Measurements from ENCODE around the gene SERPINA9. TPM values are rescaled to one million over a fixed set of nuclear protein-coding genes. Genes with fewer than 3 reads are reported as not detected.

Gene SERPINA9
- total RNA-seq, 2 donors from 2014 or later = not detected

DNA sequence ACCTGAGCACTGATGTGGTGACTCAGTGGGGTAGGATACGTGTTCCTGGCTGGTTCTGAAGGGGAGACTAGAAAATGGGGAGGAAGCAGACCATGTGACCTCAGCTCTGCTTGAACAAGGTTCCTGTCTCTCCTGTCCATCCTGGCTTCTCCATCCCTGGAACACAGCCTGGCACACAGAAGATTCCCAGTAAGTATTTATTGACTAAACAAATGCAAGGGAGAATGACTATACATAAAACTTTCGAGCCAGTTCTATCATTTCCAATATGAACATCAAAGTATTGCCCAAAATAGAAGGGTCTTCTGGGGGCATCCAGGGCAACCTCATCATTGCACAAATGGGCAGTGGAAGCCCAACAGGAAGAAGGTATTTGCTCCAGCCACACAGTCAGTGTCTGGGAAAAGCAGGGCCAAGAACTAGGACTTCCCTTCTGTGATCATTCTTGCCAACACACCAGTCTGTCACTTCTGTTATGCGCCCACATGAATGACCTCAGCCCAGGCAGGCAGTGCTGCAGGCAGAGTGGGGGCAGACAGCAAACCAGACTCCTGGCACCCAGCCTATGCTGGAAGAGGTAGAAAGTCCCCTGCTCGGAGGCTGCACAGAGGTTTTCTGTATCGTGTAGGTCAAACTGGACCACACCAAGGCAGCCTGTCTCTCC, 5.6 kb upstream of the SERPINA9 start:
- no peaks in the 10 kb centered on the region for H3K27me3 ChIP-seq
- no peak overlapping the region for H3K9ac ChIP-seq (ENCODE audit: low read depth in 2 of 2, low read length in 2 of 2)
- no peaks in the 10 kb centered on the region for H3K9me3 ChIP-seq
- intact Hi-C loops (cut with DNase I) = loop anchor here (10.0 kb wide), 1 partner anchor 47 kb away; no protein-coding TSS in a partner anchor
- TF ChIP-seq, protein P1, sequence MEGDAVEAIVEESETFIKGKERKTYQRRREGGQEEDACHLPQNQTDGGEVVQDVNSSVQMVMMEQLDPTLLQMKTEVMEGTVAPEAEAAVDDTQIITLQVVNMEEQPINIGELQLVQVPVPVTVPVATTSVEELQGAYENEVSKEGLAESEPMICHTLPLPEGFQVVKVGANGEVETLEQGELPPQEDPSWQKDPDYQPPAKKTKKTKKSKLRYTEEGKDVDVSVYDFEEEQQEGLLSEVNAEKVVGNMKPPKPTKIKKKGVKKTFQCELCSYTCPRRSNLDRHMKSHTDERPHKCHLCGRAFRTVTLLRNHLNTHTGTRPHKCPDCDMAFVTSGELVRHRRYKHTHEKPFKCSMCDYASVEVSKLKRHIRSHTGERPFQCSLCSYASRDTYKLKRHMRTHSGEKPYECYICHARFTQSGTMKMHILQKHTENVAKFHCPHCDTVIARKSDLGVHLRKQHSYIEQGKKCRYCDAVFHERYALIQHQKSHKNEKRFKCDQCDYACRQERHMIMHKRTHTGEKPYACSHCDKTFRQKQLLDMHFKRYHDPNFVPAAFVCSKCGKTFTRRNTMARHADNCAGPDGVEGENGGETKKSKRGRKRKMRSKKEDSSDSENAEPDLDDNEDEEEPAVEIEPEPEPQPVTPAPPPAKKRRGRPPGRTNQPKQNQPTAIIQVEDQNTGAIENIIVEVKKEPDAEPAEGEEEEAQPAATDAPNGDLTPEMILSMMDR (IDR thresholded peaks at IDR 0.05) = no peak
- no peaks in the 10 kb centered on the region for H3K4me1 ChIP-seq
- H3K4me3 ChIP-seq = no peak overlapping the region
- DNase-seq = no peak
- no peak overlapping the region for H3K27ac ChIP-seq
- H3K36me3 ChIP-seq = no peaks in the 10 kb centered on the region

DNA sequence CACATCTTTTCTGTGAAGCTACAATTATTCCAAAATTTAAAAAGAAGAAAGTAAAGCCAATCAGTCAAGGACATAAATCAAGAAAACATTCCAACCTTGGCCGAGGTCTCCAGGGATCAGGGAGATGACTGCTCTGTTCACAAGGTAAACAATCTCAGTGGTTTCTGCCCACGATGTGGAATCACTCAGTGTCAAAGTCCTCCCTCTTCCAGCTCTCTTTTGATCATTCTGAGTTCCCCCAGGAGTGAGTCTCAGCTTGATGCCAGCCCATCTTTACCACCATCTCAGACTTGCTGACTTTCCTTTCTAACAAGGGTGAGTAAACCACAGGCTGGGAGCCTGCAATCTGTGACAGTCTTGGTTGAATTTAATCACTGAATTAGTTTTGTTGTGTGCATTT, 4.8 kb upstream of the SERPINA9 start:
- H3K4me1 ChIP-seq = no peaks in the 10 kb centered on the region
- no peak overlapping the region for H3K4me3 ChIP-seq
- intact Hi-C loops (cut with DNase I) = loop anchor here (10.0 kb wide), 1 partner anchor 46 kb away; no protein-coding TSS in a partner anchor
- no peaks in the 10 kb centered on the region for H3K9me3 ChIP-seq
- H3K9ac ChIP-seq (ENCODE audit: low read depth in 2 of 2, low read length in 2 of 2) = no peak overlapping the region
- TF ChIP-seq, protein P1 (IDR thresholded peaks at IDR 0.05) = no peak
- no peaks in the 10 kb centered on the region for H3K36me3 ChIP-seq
- no peak for DNase-seq
- no peaks in the 10 kb centered on the region for H3K27me3 ChIP-seq
- no peak overlapping the region for H3K27ac ChIP-seq

DNA sequence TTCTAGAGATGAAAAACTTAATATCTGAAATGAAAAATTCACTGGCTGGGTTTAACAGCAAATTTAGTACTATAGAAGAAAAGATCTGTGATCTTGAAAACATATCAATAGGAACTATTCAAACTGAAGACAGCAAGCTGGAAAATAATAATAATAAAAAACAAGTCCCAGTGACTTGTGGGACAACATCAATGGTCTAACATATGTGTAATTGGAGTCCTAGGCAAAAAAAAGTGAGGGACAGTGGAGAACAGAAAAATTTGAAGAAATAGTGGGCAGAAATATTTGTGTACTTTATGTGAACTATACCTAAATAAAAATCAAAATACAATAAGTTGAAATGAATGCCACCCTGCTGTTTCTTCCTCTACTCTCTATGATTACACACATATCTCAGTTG, 2.4 kb upstream of the SERPINA9 start:
- Histone ChIP-seq H3K9ac (ENCODE audit: low read depth in 2 of 2, low read length in 2 of 2) (no peak overlapping the region), H3K36me3 (no peaks in the 10 kb centered on the region), H3K9me3 (no peaks in the 10 kb centered on the region), H3K27ac (no peak overlapping the region), H3K27me3 (no peaks in the 10 kb centered on the region), H3K4me1 (no peaks in the 10 kb centered on the region), H3K4me3 (no peak overlapping the region)
- TF ChIP-seq, protein P1 (IDR thresholded peaks at IDR 0.05) = no peak
- intact Hi-C loops (cut with DNase I) = no loop called here
- no peak for DNase-seq

DNA sequence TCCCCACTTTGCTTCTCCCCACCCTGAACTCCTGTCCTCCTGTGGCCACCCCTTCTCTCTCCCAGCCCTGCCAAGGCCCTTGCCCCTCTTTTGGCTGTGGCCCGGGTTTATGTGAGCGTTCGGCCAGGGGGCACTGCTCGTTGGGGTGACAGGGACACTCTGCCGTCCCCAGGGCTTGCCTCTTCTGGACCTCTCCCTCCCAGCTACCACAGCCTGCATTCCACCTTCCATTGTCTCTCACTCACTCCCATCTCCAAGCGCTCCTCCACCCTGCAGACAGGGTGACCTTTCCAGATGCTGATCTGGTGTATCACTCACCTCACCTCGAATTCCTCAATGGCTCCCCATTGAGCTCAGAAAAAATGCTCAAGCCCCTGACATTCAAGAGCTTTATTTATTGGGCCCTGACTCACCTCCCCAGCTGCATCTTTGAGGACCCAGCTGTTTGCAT, 1.4 kb downstream of the SERPINA9 start:
- no peak overlapping the region for H3K9ac ChIP-seq (ENCODE audit: low read depth in 2 of 2, low read length in 2 of 2)
- H3K27me3 ChIP-seq = no peaks in the 10 kb centered on the region
- no peaks in the 10 kb centered on the region for H3K4me1 ChIP-seq
- no peaks in the 10 kb centered on the region for H3K36me3 ChIP-seq
- no peak overlapping the region for H3K27ac ChIP-seq
- no peaks in the 10 kb centered on the region for H3K9me3 ChIP-seq
- no peak overlapping the region for H3K4me3 ChIP-seq
- no peak for DNase-seq
- TF ChIP-seq, protein P1 (IDR thresholded peaks at IDR 0.05) = no peak
- intact Hi-C loops (cut with DNase I) = no loop called here

DNA sequence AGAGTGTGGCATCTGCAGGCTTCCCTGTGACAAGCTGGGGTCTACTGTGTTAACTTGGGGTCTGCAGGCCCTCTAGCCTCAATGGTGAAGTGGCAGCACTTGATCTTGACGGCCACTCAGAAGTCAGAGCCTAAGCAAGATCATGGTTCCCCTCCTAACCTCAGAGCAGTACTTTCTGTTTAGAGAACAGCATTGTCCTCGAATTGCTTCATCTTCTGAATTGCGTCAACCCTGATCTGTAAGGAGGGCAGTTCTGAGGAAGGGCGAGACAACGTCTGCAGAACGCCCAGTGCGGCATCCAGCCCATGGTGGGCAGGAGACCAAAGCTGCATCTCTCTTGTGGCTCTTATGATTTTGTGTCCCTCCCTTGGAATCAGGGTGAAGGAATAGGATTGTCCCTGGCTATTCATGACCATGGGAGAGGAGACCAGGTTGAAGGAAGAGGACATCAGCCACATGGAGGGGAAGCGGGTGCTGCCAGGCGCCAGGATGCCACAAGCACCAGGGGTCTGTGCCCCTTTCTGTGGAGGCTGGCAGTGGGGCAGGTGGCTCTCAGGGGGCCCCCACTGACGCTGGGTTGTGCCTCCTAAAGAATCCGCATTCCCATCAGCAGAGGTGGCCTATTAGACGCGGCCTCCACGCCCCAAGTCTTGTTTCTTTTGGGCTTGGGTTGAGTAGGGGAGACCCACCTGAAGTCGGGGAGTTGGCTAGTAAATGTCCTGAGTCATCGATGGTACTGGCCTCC, 2.2 kb downstream of the SERPINA9 start:
- H3K9me3 ChIP-seq = no peaks in the 10 kb centered on the region
- H3K27me3 ChIP-seq = no peaks in the 10 kb centered on the region
- intact Hi-C loops (cut with DNase I) = no loop called here
- DNase-seq = no peak
- no peak overlapping the region for H3K9ac ChIP-seq (ENCODE audit: low read depth in 2 of 2, low read length in 2 of 2)
- no peak overlapping the region for H3K4me3 ChIP-seq
- H3K36me3 ChIP-seq = no peaks in the 10 kb centered on the region
- H3K27ac ChIP-seq = no peak overlapping the region
- no peaks in the 10 kb centered on the region for H3K4me1 ChIP-seq
- TF ChIP-seq, protein P1 (IDR thresholded peaks at IDR 0.05) = no peak
